Activated T-helper 1 cell treated with Interleukin-2 at 50 U/mL for 16 hours (primary cell): ENCODE measurements around the gene ENOX1.

Experiments used
- DNase-seq: peaks from one replicate; pipeline ENCODE4 v3.0.0-alpha.2; 2020; ENCODE audit warnings: low read depth

The ENOX1 gene

DNA sequence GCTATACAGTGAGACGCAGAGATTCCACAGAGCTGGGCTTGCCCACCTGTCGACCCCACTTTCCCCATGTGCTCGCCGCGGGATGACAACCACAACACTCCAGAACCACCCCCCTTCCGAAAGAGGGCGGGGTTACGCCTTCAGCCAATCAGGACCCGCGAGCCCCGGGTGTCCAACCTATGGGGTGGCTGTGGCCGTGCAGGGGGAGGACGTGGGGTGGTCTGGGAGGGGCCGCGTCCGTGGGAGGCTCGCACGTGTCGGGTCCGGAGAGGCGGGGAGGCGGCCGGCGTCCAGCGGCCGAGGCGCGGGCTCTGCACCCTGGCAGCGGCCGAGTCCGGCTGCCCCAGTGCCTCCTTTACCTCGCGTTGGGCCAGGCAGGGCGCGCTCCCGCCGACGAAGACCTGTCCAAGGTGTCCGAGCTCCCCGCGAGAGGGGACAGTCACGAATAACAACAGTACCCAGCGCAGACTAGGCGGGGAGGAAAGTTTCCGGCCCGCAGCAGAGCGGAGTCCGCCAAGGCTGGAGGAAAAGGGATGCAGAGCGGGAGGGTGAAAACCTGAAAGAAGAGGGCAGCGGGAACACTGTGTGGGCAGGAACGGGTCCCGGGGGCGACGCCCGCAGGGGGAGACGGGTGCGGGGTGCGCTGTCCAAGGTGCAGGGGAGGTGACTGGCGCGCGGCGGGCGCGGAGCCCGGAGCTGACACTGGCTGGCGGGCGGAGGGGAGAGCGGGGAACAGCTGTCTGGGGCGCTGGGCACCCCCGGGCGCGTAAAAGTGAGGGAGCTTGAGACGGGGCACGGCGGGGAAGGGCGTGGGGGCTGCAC is 911 bp downstream of the ENOX1 start:
- no peak for DNase-seq

DNA sequence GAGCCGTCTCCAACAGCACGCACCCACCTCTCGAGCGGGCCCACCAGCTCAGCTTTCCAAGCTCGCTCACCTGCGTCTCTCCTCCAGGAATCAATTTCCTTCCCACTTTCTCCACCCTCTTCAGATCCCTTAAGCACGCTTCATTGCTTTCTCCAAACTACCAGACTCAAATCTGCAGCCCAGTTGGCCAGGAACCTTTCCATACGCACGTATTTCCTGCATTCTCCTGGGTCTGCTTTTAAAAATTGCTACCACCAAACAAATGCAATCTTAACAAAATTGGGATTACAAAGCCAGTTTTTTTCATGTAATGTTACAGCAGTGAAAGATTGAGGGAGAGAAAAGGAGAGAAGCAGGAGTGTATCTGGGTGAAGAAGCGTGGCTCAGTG is 1.5 kb downstream of the ENOX1 start:
- DNase-seq, result no peak

DNA sequence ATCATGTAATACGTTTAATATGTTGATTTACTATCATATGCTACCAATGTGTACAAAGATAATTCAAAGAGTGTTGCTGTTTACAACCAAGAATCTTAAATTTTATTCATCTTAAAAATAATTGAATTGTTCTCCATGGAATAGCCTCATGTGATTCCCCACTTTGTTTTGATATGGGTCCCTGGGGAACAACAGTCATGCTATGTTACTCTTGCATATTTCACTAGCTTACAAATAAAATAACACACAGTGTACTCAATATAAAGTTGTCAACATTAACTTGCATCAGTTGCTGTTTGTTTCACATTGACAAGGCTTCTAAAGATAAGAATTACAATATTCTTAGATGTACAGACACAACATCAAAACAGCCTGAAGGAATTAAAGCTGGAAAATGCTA is 2.3 kb downstream of the ENOX1 start:
- DNase-seq, result no peak

DNA sequence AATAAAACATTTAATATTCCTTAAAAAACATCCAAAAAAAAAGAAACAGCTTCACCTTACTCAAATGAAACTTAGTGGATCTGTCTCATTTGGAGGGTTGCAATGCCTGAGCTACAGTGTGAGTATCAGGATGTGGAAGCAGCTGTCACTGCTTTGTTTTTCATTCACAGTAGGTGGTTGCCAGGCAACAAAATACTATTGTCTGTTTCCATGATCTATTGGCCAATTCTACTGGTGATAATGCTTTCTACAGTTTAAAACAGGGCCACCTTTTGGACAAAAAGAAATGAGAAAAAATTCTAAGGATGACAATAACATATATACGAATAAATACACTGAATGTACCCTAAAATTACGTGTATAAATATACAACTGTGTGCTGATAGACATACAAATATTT is 3.0 kb downstream of the ENOX1 start:
- DNase-seq, result no peak

DNA sequence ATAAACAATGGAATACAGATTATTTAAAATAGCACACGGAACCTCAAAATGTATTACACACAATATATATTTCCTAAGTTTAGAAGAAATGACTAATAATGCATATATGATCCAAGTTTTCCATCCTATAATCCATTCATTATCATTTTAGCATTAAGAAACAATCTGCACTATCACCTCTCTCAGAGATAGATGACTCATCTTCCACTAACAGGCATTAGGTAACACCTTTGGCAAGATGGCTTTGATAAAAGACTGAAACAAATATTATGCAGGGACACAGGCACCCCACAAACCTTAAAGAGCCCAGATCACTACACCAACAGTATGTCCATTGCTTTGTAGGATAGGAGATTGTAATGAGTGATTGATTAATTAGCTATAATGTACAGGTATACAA is 4.1 kb downstream of the ENOX1 start:
- DNase-seq, result no peak

DNA sequence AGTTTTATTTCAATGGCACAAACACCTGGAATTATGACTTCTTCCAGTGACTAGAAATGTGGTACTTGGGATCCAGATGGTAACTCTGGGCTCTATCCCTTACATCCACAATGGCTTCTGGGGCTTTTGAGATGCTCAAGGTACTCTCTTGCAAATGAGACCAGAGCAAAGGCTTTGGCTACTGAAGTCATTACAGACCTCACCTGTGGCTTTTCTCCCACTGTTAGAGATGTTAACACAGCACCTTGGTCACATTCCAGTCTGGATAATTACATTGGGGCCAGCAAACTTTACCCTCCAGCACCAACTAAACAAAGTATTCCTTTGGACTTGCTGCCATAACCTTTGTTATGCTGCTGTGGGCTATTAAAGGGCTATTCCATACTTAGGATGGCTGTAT is 6.1 kb downstream of the ENOX1 start:
- no peak for DNase-seq

DNA sequence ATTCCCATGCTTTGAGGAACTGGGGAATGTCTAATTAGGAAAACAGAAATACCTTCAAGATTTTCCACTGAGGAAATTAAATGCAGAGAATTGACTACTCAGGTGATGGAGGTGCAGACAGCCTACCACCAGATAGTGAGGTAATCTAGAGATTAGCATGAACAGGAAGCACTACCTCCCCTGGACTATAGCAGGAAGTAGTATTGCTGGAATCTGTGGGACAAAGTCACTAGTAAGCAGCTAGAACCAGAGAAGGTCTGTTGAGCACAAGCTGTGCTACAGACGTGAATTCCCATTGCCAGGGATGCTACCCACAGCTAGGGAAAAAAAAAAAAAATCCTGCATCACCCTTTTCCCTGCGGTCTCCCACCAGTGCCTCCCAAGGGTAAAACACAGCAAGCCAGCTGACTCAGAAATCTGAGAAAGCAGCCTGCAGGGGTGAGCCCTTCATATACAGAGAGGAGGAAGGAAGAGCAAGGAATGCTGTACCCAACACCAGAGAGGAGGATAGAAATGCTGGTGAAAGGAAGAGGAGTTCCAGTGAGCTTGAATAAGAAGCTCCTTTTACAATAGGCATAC is 10.2 kb downstream of the ENOX1 start:
- DNase-seq, result no peak

DNA sequence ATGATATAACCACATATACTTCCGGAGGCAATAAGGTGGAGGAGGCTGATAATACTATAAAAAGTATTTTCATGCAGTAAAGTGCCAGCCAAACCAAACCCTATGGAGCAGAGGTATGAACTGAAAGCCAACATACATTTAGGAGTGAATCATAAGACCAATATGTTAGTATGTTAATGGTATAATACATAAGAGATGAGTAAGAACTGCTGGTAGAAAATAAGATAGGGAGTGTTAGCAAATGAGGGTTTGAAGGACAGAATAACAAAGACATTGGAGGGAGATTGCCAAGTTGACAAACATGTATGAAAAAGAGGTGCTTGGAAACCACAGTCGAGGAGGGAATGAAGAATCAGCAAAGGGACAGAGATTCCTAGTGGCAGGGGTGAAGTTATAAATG is 10.8 kb downstream of the ENOX1 start:
- no peak for DNase-seq

DNA sequence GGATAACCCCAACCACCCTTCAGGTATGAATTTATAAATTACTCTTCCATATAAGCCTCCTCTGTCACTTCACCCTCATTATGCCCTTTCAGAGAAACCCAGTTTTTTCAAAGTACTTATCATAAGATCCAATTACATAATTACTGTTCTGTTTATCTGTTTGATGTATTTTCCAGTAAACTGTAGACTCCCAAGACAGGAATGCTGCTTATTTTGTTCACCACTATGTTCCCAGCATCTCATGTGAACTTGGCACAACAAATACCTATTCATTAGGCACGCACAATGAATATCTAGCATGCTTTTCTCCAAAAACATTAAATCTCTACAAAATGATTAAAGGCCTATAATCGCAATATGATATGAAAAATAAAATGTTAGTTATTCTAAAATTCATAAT is 13.2 kb downstream of the ENOX1 start:
- DNase-seq, result no peak

DNA sequence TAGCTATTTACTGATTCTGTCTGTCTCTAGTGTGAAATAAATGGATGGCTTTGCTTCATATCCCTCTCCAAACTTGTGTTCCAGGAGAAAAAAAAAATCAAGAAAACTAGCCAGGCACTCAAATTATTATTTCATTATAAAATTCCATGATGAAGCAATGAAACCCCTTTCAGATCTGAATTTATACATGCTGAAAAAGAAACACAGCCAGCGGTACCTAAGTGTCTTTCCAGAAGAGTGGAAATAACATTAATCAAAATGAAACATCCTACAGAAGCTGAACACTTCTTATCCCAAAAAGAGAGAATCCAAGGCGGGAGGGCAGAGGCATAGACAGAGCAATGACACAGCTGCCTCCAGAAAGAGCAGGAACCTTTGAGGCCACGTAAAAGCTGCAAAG is 15.9 kb downstream of the ENOX1 start:
- no peak for DNase-seq

DNA sequence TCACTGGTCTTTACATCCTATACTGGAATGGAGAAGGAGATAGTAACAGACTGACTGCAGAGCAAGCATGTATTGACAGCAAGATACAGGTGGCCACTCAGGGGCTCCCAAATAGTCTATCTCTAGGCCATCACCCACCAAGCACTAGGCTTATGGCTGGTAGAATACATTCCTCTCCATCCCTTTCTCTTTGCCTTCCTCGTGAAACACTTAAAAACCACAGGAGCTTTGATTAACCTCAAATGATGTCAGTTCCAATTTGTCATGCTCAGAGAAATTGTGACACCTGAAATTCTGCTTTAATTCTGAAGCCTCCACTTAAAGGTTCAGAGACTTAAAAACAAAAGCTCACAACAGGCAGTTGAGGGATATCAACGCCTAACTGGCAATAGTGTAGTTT is 17.2 kb downstream of the ENOX1 start:
- DNase-seq, result no peak

DNA sequence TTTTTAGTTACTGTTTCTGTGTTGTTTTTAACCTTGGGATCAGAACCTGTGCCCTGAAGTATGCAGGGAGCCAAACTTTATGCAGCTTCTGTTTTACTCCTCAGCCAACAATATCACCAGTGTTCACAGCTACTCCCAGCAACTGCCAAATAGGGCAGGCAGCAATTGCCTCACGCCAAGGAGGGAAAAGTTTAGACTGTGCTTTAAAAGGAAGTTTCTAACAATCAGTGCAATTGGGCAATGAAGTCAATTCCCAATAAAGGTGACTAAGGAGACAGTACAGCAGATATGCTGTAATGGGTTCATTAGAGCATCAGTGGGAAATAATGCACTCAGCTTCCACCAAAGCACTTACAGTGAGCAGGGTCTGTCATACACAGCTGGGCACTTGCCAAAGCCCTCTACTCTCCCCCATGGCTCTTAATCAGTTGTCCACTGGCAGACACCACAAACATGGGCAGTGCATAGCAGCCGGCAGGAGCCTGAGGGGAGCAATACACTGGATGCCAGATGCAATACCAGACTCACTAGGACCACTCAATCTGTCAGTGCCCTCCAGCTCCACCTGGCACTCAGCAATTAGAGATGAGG is 19.3 kb downstream of the ENOX1 start:
- DNase-seq, result no peak

DNA sequence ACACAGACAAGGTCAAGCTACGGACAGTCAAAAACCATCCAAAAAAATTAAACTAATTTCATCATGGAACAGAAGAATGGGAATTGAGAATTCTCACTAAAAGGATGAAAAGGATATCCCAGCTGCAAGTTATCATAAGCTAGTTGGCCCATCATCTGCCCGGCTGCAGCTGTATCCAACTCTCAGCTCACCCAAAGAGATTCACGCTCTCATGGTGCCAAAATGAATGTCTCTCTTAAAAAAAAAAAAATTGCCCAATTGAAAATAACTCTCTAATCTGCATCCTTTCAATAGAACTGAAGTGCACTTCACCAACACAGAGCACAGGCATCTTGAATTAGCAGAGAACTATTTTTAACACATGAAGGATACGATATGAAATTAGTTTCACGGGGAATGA is 20.0 kb downstream of the ENOX1 start:
- no peak for DNase-seq

DNA sequence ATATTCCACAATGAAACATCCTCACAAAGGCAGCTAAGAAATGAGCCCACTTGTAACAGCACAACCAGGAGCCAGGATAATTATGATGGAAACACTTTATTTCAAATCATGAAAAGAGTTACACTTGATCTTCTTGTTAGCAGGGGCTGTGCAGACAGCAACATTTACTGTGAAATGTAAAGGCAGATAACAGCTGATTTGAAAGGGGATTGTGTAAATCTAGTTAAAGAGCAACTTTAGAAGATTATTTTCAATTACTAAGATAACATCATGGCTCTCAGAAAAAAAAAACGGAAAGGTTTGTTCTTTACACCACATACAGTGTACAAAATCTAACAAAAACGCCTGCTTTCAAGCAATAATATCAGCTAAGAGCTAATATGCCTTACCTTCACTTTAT is 22.4 kb downstream of the ENOX1 start:
- no peak for DNase-seq

DNA sequence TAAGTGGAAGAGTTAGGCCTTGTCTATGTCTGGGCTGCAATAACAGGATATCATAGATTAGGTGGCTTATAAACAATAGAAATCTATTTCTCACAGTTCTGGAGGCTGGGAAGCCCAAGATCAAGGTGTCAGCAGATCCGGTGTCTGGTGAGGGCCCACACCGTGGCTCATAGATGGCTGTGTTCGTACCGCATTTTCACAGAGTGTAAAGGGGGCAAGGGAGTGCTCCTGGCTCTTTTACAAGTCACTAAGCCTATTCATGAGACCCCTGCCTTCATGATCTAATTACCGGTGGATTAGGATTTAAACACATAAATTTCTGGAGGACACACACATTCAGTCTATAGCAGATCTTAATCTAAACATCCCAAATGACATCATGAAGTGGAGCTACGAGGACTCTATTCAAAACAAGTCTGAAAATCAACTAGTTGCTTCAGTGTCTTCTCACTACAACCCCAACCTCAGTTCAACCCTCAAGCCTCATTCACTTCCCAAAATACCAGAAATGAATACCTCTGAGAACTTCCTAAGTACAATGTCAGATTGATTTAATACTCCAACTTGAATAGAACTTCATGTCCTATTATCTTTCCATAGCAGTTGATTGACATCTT is 23.5 kb downstream of the ENOX1 start:
- no peak for DNase-seq

DNA sequence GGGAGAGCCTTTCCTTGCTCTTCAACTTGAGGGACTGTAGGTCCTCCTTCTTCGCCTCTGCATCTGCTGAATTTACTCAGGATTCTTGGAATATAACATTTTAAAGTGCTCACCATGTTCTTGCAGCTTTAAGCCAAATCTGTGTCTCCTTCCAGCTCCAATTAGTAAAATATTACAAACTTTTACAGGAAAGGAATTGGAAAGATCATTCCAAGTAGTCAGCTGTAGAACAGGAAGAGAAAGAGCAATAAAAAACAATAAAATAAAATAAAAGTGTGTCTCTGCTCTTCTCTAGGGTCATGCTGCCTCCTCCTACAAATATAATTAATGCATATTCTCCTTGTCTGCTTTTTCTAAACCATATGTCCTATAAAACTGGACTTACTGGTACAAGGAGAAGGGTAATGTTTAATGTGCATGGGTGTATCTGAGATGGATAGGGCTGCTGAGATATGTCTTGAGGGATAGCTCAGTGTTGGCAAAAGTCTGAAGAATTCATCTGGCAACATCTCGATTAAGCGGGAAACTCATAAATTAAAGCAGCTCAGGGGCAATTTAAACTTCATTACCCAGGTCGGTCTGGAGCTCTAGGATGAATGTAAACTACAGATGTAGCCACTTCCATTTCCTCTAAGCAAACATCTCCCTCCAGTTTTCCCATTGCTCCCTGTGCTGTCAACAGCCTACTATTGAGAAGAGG is 25.0 kb downstream of the ENOX1 start:
- DNase-seq, result no peak

DNA sequence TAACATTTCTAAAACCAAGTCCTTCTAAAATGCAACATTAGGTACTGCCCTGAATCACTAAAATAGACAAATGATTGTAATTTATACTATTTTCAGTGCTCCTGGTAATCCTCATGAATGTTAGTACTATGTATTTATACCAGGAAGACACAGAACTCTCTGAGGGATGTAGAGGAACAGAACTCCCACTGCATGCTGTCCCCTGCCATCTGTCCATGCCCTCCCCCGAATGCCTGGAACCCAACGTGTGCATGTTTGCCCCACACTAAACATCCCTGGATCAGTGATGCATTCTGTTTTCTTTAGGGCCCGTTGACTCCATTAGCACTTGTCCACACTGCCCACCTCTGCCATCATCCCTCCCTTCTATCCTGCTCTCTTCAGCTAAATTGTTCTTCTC is 26.5 kb downstream of the ENOX1 start:
- no peak for DNase-seq

DNA sequence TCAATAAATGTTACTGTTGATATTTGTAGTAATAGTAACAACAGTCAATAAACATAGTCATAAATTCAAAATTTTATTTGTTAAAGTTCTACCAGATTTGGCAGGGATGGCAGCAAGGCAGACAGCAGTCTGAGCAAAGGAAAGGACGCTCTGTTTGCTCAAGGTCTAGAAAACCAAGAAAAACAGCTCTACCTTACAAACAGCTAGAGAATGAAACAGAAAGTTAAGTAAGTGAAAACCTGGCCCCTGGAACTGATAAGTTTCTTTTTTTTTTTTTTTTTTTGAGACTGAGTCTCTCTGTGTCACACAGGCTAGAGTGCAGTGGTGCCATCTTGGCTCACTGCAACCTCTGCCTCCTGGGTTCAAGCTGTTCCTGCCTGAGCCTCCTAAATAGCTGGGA is 27.9 kb downstream of the ENOX1 start:
- no peak for DNase-seq

DNA sequence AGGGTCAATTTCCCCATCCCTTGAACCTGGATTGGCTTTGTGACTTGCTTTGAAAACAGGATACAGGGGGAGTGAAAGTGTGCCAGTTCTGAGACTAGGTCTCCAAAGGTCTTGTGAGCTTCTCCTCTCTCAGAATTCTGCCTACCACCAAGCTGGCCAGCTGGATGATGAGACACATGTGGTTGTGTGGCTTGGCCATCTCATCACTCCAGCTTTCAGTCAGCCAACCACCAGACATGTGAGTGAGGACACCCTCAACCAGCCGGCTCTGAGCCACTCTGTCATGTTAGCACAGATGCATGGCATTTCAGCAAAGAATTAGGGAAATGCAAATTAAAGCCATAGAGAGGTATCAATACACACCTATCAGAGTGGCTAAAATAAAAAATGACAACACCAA is 29.5 kb downstream of the ENOX1 start:
- no peak for DNase-seq

DNA sequence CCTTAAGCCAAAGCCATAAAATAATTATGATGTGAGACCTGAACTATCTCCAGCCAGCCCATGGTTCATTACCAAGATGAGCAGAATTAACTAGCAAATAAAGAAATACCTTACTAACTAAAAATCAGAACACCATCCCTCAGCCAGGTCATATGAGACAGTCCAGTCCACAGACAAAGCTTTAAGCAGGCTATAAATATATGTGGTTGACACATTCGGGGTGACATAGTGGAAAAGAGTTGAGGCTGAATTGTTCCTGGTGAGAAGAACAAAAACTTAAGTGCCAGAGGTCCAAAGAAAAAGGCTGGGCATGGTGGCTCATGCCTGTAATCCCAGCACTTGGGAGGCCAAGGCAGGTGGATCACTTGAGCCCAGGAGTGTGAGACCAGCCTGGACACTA is 30.9 kb downstream of the ENOX1 start:
- DNase-seq, result no peak

DNA sequence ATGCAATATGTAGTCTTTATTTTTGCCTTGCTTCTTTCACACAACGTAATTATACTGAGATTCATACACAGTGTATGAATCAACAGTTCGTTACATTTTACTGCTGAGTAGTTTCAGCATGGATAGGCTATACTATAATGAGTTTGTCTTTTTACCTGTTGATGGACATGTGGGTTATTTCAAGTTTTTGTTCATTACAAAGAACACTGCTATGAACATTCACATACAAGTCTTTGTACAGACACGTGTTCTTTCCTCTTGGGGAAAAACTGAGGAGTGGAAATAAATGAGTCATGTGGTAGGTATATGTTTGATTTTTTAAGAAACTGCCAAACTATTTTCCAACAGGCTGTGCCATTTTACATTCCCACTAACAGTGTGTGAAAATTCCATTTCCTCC is 35.1 kb downstream of the ENOX1 start:
- no peak for DNase-seq

DNA sequence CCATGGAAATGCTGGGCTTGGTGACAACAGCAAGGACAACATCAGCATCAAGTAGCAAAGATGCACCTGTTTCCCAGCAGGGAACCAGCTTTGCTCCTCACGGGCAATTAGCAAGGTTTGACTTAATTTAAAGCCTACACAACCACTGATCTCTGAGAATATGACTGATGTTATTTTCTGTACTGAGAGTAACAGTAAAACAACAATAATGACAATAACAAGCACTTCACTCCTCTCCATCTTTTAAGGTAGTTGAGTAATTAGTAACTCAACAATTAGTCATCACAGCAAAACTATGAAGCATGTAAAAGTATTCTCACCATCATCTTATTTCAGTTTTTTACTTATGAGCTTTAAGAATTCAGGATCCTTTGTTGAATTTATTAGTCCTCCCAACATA is 37.3 kb downstream of the ENOX1 start:
- no peak for DNase-seq
